ENCODE results near the gene MTARC1. TPM values are rescaled to one million over a fixed set of nuclear protein-coding genes. Genes with fewer than 3 reads are reported as not detected.

The MTARC1 gene
- total RNA-seq, 1 donor from 2014 or later, result 2.6 TPM

DNA sequence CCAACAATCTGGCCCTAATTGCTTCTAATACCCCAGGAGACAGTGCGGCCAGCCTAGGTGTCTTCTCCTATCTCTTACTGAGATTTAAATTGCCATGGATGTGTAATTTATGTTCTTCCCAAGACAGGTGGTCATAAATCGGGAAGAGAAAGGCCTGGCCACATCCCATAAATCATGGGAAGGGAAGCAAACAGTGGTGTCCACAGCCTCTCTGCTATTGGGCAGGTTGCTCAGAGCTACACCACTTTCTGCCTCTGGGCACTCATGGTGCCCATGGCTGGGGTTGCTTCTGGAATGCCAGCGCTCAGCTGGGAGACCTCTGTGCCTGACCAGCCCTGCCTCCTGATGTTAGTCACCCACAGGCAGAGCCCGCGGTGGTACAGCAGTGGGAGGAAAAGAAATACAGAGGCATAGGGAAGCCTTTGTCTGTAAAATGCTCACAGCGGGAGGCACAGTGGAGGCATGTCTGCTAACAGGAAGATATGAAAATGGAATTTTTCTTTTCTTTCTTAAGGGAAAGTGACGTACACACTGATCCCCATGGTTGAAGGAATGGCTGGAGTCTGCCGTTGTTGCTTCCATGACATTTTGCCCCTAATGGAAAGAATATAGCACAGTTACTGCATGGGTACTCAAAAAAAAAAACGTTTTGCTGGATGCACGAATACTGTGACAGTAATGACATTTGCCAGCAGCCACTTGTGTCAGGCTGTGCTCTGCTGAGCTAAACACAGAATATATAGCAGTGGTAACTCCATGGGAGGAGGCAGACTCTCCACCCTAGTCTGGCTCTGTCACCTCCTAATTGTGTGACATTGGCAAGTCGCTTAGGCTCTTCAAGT is 21.9 kb downstream of the MTARC1 start:
- Mint-ChIP-seq H3K27ac (ENCODE audit: unreplicated experiment) (no peak overlapping the region), H3K27me3 (ENCODE audit: unreplicated experiment) (peaks cover 9% of the 10 kb centered on the region), H3K4me3 (ENCODE audit: unreplicated experiment) (no peak overlapping the region), H3K4me1 (ENCODE audit: unreplicated experiment) (peaks cover 3% of the 10 kb centered on the region), H3K36me3 (ENCODE audit: low read depth, unreplicated experiment) (no peaks in the 10 kb centered on the region), H3K9me3 (ENCODE audit: unreplicated experiment) (no peaks in the 10 kb centered on the region)
- TF ChIP-seq, protein P1, sequence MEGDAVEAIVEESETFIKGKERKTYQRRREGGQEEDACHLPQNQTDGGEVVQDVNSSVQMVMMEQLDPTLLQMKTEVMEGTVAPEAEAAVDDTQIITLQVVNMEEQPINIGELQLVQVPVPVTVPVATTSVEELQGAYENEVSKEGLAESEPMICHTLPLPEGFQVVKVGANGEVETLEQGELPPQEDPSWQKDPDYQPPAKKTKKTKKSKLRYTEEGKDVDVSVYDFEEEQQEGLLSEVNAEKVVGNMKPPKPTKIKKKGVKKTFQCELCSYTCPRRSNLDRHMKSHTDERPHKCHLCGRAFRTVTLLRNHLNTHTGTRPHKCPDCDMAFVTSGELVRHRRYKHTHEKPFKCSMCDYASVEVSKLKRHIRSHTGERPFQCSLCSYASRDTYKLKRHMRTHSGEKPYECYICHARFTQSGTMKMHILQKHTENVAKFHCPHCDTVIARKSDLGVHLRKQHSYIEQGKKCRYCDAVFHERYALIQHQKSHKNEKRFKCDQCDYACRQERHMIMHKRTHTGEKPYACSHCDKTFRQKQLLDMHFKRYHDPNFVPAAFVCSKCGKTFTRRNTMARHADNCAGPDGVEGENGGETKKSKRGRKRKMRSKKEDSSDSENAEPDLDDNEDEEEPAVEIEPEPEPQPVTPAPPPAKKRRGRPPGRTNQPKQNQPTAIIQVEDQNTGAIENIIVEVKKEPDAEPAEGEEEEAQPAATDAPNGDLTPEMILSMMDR (IDR thresholded peaks at IDR 0.05; ENCODE audit: unreplicated experiment), result no peak
- no peak for DNase-seq (ENCODE audit: low spot score)

DNA sequence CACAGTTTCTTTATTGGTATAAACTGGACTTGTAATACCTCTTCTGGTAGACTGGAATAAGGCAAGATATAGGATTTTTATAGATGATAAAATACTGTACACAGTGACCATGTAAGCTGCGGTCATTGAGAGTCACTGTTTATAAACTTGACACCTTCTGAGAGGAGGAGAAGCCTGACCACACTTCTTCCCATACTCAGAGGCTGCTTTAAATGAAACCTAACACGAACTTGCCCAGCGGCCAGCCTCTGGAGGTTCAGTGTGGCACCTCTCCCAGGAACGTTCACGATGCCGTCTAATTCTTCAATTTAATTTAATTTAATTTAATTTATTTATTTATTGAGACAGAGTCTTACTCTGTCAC is 22.5 kb downstream of the MTARC1 start:
- Mint-ChIP-seq H3K9me3 (ENCODE audit: unreplicated experiment) (no peaks in the 10 kb centered on the region), H3K36me3 (ENCODE audit: low read depth, unreplicated experiment) (no peaks in the 10 kb centered on the region), H3K4me1 (ENCODE audit: unreplicated experiment) (peaks cover 3% of the 10 kb centered on the region), H3K27me3 (ENCODE audit: unreplicated experiment) (peaks cover 9% of the 10 kb centered on the region), H3K4me3 (ENCODE audit: unreplicated experiment) (no peak overlapping the region), H3K27ac (ENCODE audit: unreplicated experiment) (no peak overlapping the region)
- no peak for DNase-seq (ENCODE audit: low spot score)
- TF ChIP-seq, protein P1 (IDR thresholded peaks at IDR 0.05; ENCODE audit: unreplicated experiment), result no peak

DNA sequence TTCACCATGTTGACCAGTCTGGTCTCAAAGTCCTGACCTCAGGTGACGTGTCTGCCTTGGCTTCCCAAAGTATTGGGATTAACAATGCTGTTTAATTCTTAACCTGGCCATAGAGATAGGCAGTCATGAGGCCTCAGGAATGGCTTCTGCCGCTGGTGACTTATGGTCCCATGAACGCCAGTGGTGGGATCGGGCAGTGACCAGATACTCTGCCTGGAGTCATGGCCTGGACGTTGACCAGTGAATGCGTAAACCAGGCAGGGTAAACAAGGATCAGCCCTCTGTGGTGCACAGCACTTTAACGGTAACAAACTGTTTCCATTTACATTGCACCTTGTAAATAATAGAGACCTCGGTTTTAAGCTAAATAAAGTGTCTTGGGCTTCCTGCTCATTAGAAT is 23.0 kb downstream of the MTARC1 start:
- Mint-ChIP-seq H3K27me3 (ENCODE audit: unreplicated experiment) (peaks cover 9% of the 10 kb centered on the region), H3K27ac (ENCODE audit: unreplicated experiment) (no peak overlapping the region), H3K9me3 (ENCODE audit: unreplicated experiment) (no peaks in the 10 kb centered on the region), H3K4me1 (ENCODE audit: unreplicated experiment) (peaks cover 3% of the 10 kb centered on the region), H3K4me3 (ENCODE audit: unreplicated experiment) (no peak overlapping the region), H3K36me3 (ENCODE audit: low read depth, unreplicated experiment) (no peaks in the 10 kb centered on the region)
- DNase-seq (ENCODE audit: low spot score), result no peak
- TF ChIP-seq, protein P1 (IDR thresholded peaks at IDR 0.05; ENCODE audit: unreplicated experiment), result no peak

DNA sequence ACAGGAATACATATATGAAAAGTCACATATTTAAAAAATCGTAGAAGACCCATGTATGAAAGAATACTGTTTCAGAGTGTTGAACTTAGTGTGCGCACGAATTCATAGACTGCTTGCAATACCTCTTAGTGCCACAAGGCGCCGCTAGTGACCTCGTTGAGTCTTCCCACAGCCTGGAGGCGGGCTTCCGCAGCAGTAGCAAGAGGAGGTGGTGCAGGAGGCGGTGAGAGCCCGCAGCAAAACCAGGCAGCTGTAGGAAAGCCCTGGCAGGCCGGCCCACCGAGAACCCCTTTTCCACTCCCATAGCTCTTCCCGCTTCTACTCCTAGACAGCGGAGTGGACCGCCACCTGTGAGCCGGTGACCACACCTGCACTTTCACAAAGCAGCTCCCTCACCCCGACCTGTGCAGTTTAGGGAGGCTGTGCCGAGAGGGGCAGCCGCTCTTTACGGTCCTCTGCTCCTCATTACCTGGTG is 23.5 kb downstream of the MTARC1 start:
- H3K27ac Mint-ChIP-seq (ENCODE audit: unreplicated experiment), result no peak overlapping the region
- TF ChIP-seq, protein P1 (IDR thresholded peaks at IDR 0.05; ENCODE audit: unreplicated experiment), result peak; percentile 89
- H3K4me1 Mint-ChIP-seq (ENCODE audit: unreplicated experiment), result peaks cover 3% of the 10 kb centered on the region
- no peaks in the 10 kb centered on the region for H3K36me3 Mint-ChIP-seq (ENCODE audit: low read depth, unreplicated experiment)
- peak overlapping the region; percentile 42 for H3K4me3 Mint-ChIP-seq (ENCODE audit: unreplicated experiment)
- H3K27me3 Mint-ChIP-seq (ENCODE audit: unreplicated experiment), result peaks cover 11% of the 10 kb centered on the region
- peak; percentile 73 for DNase-seq (ENCODE audit: low spot score)
- no peaks in the 10 kb centered on the region for H3K9me3 Mint-ChIP-seq (ENCODE audit: unreplicated experiment)

DNA sequence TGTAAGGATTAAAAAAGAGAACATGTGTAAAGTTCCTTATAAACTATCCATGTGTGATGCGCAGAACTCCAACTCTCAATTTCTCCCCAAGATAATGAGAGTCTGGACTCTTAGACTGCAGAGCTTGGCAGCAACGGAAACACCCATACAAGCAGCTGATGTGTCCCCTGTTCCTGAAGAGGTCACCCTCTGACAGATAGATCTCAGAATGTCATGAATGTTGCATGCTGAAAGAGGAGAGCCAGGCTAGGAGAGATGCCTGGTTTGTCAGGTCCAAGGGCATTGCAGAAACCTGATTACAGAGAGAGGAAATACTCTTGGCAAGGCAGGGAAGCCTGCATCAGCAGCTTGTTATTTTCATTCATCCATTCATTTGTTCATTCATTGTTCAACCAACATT is 24.2 kb downstream of the MTARC1 start:
- DNase-seq (ENCODE audit: low spot score), result no peak
- TF ChIP-seq, protein P1 (IDR thresholded peaks at IDR 0.05; ENCODE audit: unreplicated experiment), result no peak
- Mint-ChIP-seq H3K36me3 (ENCODE audit: low read depth, unreplicated experiment) (no peaks in the 10 kb centered on the region), H3K4me3 (ENCODE audit: unreplicated experiment) (no peak overlapping the region), H3K27me3 (ENCODE audit: unreplicated experiment) (peaks cover 11% of the 10 kb centered on the region), H3K4me1 (ENCODE audit: unreplicated experiment) (peaks cover 3% of the 10 kb centered on the region), H3K9me3 (ENCODE audit: unreplicated experiment) (no peaks in the 10 kb centered on the region), H3K27ac (ENCODE audit: unreplicated experiment) (no peak overlapping the region)
